Sigmoid colon (tissue), 4 donors: ENCODE results near the gene TSPAN11.

Experiments used
- CTCF ChIP-seq, 4 experiments: fragments of 450-650 bp in 3 of 4; fragments of 200-600 bp in 1 of 4; IDR thresholded peaks; one replicate each; pipeline ENCODE4 v1.5.1; 2016 to 2019; ENCODE audit warnings: antibody characterized with exemption in 4 of 4, mild to moderate bottlenecking in 3 of 4, moderate library complexity in 2 of 4
- EP300 ChIP-seq, 4 donors: sonication (generic); formaldehyde crosslinking; IDR thresholded peaks; one replicate each; pipeline ENCODE4 v1.6.1; 2017; ENCODE audit warnings: antibody characterized with exemption in 4 of 4
- POLR2A ChIP-seq, 2 donors: fragments of 450-650 bp; IDR thresholded peaks; one replicate each; pipeline ENCODE4 v1.6.1; 2016; ENCODE audit warnings: antibody characterized with exemption in 2 of 2, mild to moderate bottlenecking in 2 of 2, moderate library complexity in 2 of 2
- POLR2AphosphoS5 ChIP-seq, 4 donors: sonication (generic); formaldehyde crosslinking; IDR thresholded peaks; one replicate each; pipeline ENCODE4 v1.6.1; 2017; ENCODE audit warnings: antibody characterized with exemption in 4 of 4

- TF ChIP-seq CTCF (IDR thresholded peaks at IDR 0.05), result no peak
- TF ChIP-seq POLR2A (IDR thresholded peaks at IDR 0.05), result no peak
- no peak for TF ChIP-seq POLR2AphosphoS5 (IDR thresholded peaks at IDR 0.05)
- no peak for TF ChIP-seq EP300 (IDR thresholded peaks at IDR 0.05)
Measured at GRCh38 chr12:30994274-30994673, 67.7 kb downstream of the TSPAN11 start.
